ENCODE measurements around the gene CCDC171.
"Not testable (repeated sequence)": the region's sequence is repeated elsewhere in the genome, so short reads cannot be mapped to it uniquely, and the experiment has no call there.

CCDC171 gene

GRCh38 chr9:15736569-15736968 lies 183.7 kb downstream of the CCDC171 start:
- H3K4me3 Mint-ChIP-seq: no peak overlapping the region
- no peaks in the 10 kb centered on the region for H3K4me1 Mint-ChIP-seq
- no peak overlapping the region for H3K27ac Mint-ChIP-seq
- H3K9me3 Mint-ChIP-seq: peaks cover 3% of the 10 kb centered on the region
- H3K27me3 Mint-ChIP-seq: no peaks in the 10 kb centered on the region
- ATAC-seq: no peak
- no peaks in the 10 kb centered on the region for H3K36me3 Mint-ChIP-seq (ENCODE audit: low read depth)
- no peak for DNase-seq

- ATAC-seq: no peak
- Mint-ChIP-seq H3K9me3 (peaks cover 3% of the 10 kb centered on the region), H3K4me1 (no peaks in the 10 kb centered on the region), H3K27ac (no peak overlapping the region), H3K27me3 (no peaks in the 10 kb centered on the region), H3K4me3 (no peak overlapping the region), H3K36me3 (ENCODE audit: low read depth) (no peaks in the 10 kb centered on the region)
- no peak for DNase-seq
These were observed 185.2 kb downstream of the CCDC171 start for GRCh38 chr9:15738011-15738410.

GRCh38 chr9:15741015-15741414 lies 188.2 kb downstream of the CCDC171 start:
- H3K36me3 Mint-ChIP-seq (ENCODE audit: low read depth): no peaks in the 10 kb centered on the region
- no peaks in the 10 kb centered on the region for H3K4me1 Mint-ChIP-seq
- no peak overlapping the region for H3K4me3 Mint-ChIP-seq
- no peaks in the 10 kb centered on the region for H3K27me3 Mint-ChIP-seq
- peaks cover 3% of the 10 kb centered on the region for H3K9me3 Mint-ChIP-seq
- no peak for ATAC-seq
- no peak for DNase-seq
- H3K27ac Mint-ChIP-seq: no peak overlapping the region

- Mint-ChIP-seq H3K27me3 (no peaks in the 10 kb centered on the region), H3K4me1 (no peaks in the 10 kb centered on the region), H3K4me3 (no peak overlapping the region), H3K36me3 (ENCODE audit: low read depth) (peaks cover 9% of the 10 kb centered on the region), H3K27ac (no peak overlapping the region), H3K9me3 (peaks cover 13% of the 10 kb centered on the region)
- ATAC-seq: no peak
- no peak for DNase-seq
These were observed 190.7 kb downstream of the CCDC171 start for GRCh38 chr9:15743512-15743911.

GRCh38 chr9:15744196-15744595 lies 191.4 kb downstream of the CCDC171 start:
- no peak for DNase-seq
- ATAC-seq: no peak
- H3K27ac Mint-ChIP-seq: no peak overlapping the region
- H3K36me3 Mint-ChIP-seq (ENCODE audit: low read depth): peaks cover 9% of the 10 kb centered on the region
- peaks cover 13% of the 10 kb centered on the region for H3K9me3 Mint-ChIP-seq
- no peaks in the 10 kb centered on the region for H3K27me3 Mint-ChIP-seq
- no peak overlapping the region for H3K4me3 Mint-ChIP-seq
- no peaks in the 10 kb centered on the region for H3K4me1 Mint-ChIP-seq

- no peak for ATAC-seq
- H3K9me3 Mint-ChIP-seq: peaks cover 14% of the 10 kb centered on the region
- H3K4me1 Mint-ChIP-seq: no peaks in the 10 kb centered on the region
- no peak for DNase-seq
- H3K4me3 Mint-ChIP-seq: no peak overlapping the region
- no peaks in the 10 kb centered on the region for H3K27me3 Mint-ChIP-seq
- H3K36me3 Mint-ChIP-seq (ENCODE audit: low read depth): peaks cover 9% of the 10 kb centered on the region
- no peak overlapping the region for H3K27ac Mint-ChIP-seq
These were observed 194.1 kb downstream of the CCDC171 start for GRCh38 chr9:15746905-15747304.

- Mint-ChIP-seq H3K4me3 (no peak overlapping the region), H3K27me3 (no peaks in the 10 kb centered on the region), H3K36me3 (ENCODE audit: low read depth) (no peaks in the 10 kb centered on the region), H3K27ac (no peak overlapping the region), H3K9me3 (no peaks in the 10 kb centered on the region), H3K4me1 (no peaks in the 10 kb centered on the region)
- DNase-seq (no peak), ATAC-seq (no peak)
These were observed 202.8 kb downstream of the CCDC171 start for GRCh38 chr9:15755660-15756059.

- Mint-ChIP-seq H3K4me1 (no peaks in the 10 kb centered on the region), H3K36me3 (ENCODE audit: low read depth) (no peaks in the 10 kb centered on the region), H3K9me3 (no peaks in the 10 kb centered on the region), H3K4me3 (no peak overlapping the region), H3K27ac (no peak overlapping the region), H3K27me3 (no peaks in the 10 kb centered on the region)
- no peak for DNase-seq
- ATAC-seq: no peak
These were observed 208.7 kb downstream of the CCDC171 start for GRCh38 chr9:15761551-15761950.

- Mint-ChIP-seq H3K9me3 (no peaks in the 10 kb centered on the region), H3K27me3 (no peaks in the 10 kb centered on the region), H3K4me3 (no peak overlapping the region), H3K4me1 (no peaks in the 10 kb centered on the region), H3K27ac (no peak overlapping the region), H3K36me3 (ENCODE audit: low read depth) (no peaks in the 10 kb centered on the region)
- ATAC-seq: no peak
- DNase-seq: no peak
These were observed 210.5 kb downstream of the CCDC171 start for GRCh38 chr9:15763371-15763770.

GRCh38 chr9:15764131-15764530 lies 211.3 kb downstream of the CCDC171 start:
- no peak overlapping the region for H3K27ac Mint-ChIP-seq
- ATAC-seq (no peak), DNase-seq (no peak)
- no peaks in the 10 kb centered on the region for H3K4me1 Mint-ChIP-seq
- H3K9me3 Mint-ChIP-seq: no peaks in the 10 kb centered on the region
- no peaks in the 10 kb centered on the region for H3K27me3 Mint-ChIP-seq
- no peaks in the 10 kb centered on the region for H3K36me3 Mint-ChIP-seq (ENCODE audit: low read depth)
- no peak overlapping the region for H3K4me3 Mint-ChIP-seq

- no peaks in the 10 kb centered on the region for H3K4me1 Mint-ChIP-seq
- H3K9me3 Mint-ChIP-seq: no peaks in the 10 kb centered on the region
- no peaks in the 10 kb centered on the region for H3K27me3 Mint-ChIP-seq
- H3K36me3 Mint-ChIP-seq (ENCODE audit: low read depth): no peaks in the 10 kb centered on the region
- H3K4me3 Mint-ChIP-seq: no peak overlapping the region
- no peak for ATAC-seq
- no peak overlapping the region for H3K27ac Mint-ChIP-seq
- no peak for DNase-seq
These were observed 216.7 kb downstream of the CCDC171 start for GRCh38 chr9:15769547-15769946.

GRCh38 chr9:15778861-15779260 lies 226.0 kb downstream of the CCDC171 start:
- no peaks in the 10 kb centered on the region for H3K9me3 Mint-ChIP-seq
- no peaks in the 10 kb centered on the region for H3K27me3 Mint-ChIP-seq
- no peak for DNase-seq
- H3K36me3 Mint-ChIP-seq (ENCODE audit: low read depth): no peaks in the 10 kb centered on the region
- H3K4me1 Mint-ChIP-seq: no peaks in the 10 kb centered on the region
- ATAC-seq: no peak
- H3K27ac Mint-ChIP-seq: no peak overlapping the region
- H3K4me3 Mint-ChIP-seq: no peak overlapping the region

GRCh38 chr9:15782106-15782505 lies 229.3 kb downstream of the CCDC171 start:
- no peak for DNase-seq
- no peaks in the 10 kb centered on the region for H3K9me3 Mint-ChIP-seq
- no peak overlapping the region for H3K4me3 Mint-ChIP-seq
- no peak for ATAC-seq
- H3K27me3 Mint-ChIP-seq: no peaks in the 10 kb centered on the region
- H3K27ac Mint-ChIP-seq: no peak overlapping the region
- H3K4me1 Mint-ChIP-seq: no peaks in the 10 kb centered on the region
- no peaks in the 10 kb centered on the region for H3K36me3 Mint-ChIP-seq (ENCODE audit: low read depth)

- Mint-ChIP-seq H3K4me1 (no peaks in the 10 kb centered on the region), H3K27ac (no peak overlapping the region), H3K9me3 (no peaks in the 10 kb centered on the region), H3K27me3 (no peaks in the 10 kb centered on the region), H3K4me3 (no peak overlapping the region), H3K36me3 (ENCODE audit: low read depth) (no peaks in the 10 kb centered on the region)
- DNase-seq: no peak
- no peak for ATAC-seq
These were observed 232.7 kb downstream of the CCDC171 start for GRCh38 chr9:15785584-15785983.

GRCh38 chr9:15786616-15787015 lies 233.8 kb downstream of the CCDC171 start:
- no peaks in the 10 kb centered on the region for H3K9me3 Mint-ChIP-seq
- no peak for ATAC-seq
- no peaks in the 10 kb centered on the region for H3K36me3 Mint-ChIP-seq (ENCODE audit: low read depth)
- H3K4me3 Mint-ChIP-seq: no peak overlapping the region
- DNase-seq: no peak
- H3K27me3 Mint-ChIP-seq: no peaks in the 10 kb centered on the region
- H3K4me1 Mint-ChIP-seq: no peaks in the 10 kb centered on the region
- H3K27ac Mint-ChIP-seq: no peak overlapping the region

GRCh38 chr9:15810219-15810899 lies 257.5 kb downstream of the CCDC171 start:
- H3K4me3 Mint-ChIP-seq; H3K27me3 Mint-ChIP-seq; H3K36me3 Mint-ChIP-seq (ENCODE audit: low read depth); DNase-seq; ATAC-seq; H3K27ac Mint-ChIP-seq; H3K4me1 Mint-ChIP-seq: not testable (repeated sequence)
- H3K9me3 Mint-ChIP-seq: peaks cover 28% of the 10 kb centered on the region

All from activated naive CD8-positive, alpha-beta T cell treated with anti-CD3 and anti-CD28 coated beads, Interleukin-2, amount 50 U/mL, for 24 hours (primary cell).